Smooth muscle cell (in vitro differentiated cells): Measurements from ENCODE around the gene MSMB. TPM values are rescaled to one million over a fixed set of nuclear protein-coding genes. Genes with fewer than 3 reads are reported as not detected.
"Not testable (repeated sequence)": the region's sequence is repeated elsewhere in the genome, so short reads cannot be mapped to it uniquely, and the experiment has no call there.

Source experiments
- DNase-seq: peaks from one replicate; lab custom pipeline; 2025; ENCODE audit not compliant: unreplicated experiment; lab: John Stamatoyannopoulos, UW
- H2AFZ ChIP-seq: fragments of 200-600 bp; sonication (generic); 2 replicates; pipeline ENCODE4 v1.6.0; 2016; ENCODE audit warnings: antibody characterized with exemption, low read depth, mild to moderate bottlenecking
- H3F3A ChIP-seq: fragments of 200-600 bp; sonication (generic); 2 replicates; pipeline ENCODE4 v1.6.0; 2017; ENCODE audit warnings: antibody characterized with exemption, low read depth
- H3K27ac ChIP-seq: fragments of 200-600 bp; sonication (generic); 2 replicates; pipeline ENCODE4 v1.5.1; 2016; ENCODE audit warnings: low read depth, mild to moderate bottlenecking
- H3K27me3 ChIP-seq: fragments of 200-600 bp; sonication (generic); 2 replicates; pipeline ENCODE4 v1.6.1; 2016; ENCODE audit warnings: low read depth, mild to moderate bottlenecking
- H3K36me3 ChIP-seq: fragments of 200-600 bp; sonication (generic); 2 replicates; pipeline ENCODE4 v1.5.1; 2016; ENCODE audit warnings: low read depth
- H3K4me1 ChIP-seq: fragments of 200-600 bp; sonication (generic); 2 replicates; pipeline ENCODE4 v1.5.1; 2016; ENCODE audit warnings: low read depth
- H3K4me2 ChIP-seq: fragments of 200-600 bp; sonication (generic); 2 replicates; pipeline ENCODE4 v1.6.0; 2016; ENCODE audit warnings: mild to moderate bottlenecking
- H3K4me3 ChIP-seq: fragments of 200-600 bp; sonication (generic); 2 replicates; pipeline ENCODE4 v1.5.1; 2016; ENCODE audit warnings: mild to moderate bottlenecking
- H3K79me2 ChIP-seq: fragments of 200-600 bp; sonication (generic); 2 replicates; pipeline ENCODE4 v1.6.0; 2016; ENCODE audit warnings: low read depth, mild to moderate bottlenecking
- H3K9ac ChIP-seq: fragments of 200-600 bp; sonication (generic); 2 replicates; pipeline ENCODE4 v1.6.0; 2016; ENCODE audit warnings: low read depth
- H3K9me3 ChIP-seq: fragments of 200-600 bp; sonication (generic); replicated peaks from 2 replicates; pipeline ENCODE4 v1.5.1; 2016; ENCODE audit warnings: low read depth
- H4K20me1 ChIP-seq: fragments of 200-600 bp; sonication (generic); 2 replicates; pipeline ENCODE4 v1.6.0; 2016; ENCODE audit warnings: low read depth
- WGBS: methylation state at CpG from one replicate; pipeline ENCODE4 v1.1.7; 2016; ENCODE audit warnings: low lambda C conversion rate; 5-methylcytosine and 5-hydroxymethylcytosine counted together
- polyA plus RNA-seq: library from polyadenylated mRNA; unstranded; fragments of >200 nt; fragmentation: Nextera tagmentation; extraction: Ambion mirVana; gene quantifications from 2 replicates; pipeline ENCODE4 v1.2.1, GENCODE V29; 2016
- total RNA-seq: library from RNA; depleted of rRNA; stranded (reverse); fragments of >200 nt; gene quantifications from 2 replicates; pipeline ENCODE4 v1.2.3, GENCODE V29; 2014
- TF ChIP-seq, protein P1 (sequence below): fragments of 200-600 bp; sonication (generic); IDR thresholded peaks from 2 replicates; pipeline ENCODE4 v1.5.1; 2017; ENCODE audit warnings: borderline replicate concordance, mild to moderate bottlenecking, antibody characterized with exemption; ENCODE audit not compliant: insufficient read depth, poor library complexity, severe bottlenecking

MSMB gene
- total and polyA plus RNA-seq, 2 experiments from 2014 or later: 0.50 TPM; not detected in 1

DNA sequence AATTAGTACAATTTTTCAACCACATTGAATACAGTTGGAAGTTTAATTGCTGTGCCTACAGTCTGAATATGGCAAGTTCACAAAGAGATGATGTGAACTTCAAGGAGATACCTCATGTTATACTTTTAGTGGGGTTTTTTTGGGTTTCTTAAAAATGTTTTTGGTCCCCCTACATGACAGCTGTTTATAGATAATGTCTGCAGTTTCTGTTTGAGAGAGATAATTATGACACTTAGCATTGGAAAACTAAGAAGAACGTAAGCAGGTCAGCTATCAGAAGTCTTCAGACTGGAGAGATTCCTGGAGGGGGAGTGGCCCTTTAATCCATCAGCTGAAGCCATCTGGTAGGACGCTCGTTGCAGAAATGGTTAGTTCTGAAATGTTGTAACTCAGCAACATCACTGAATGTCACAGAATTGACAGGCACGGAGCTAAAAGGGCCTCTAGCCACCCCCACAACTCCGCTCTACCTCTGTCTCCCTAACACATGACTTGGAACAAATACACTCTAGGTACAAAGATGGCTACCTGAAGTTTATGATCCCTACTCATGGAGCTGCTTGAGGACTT, 44.8 kb downstream of the MSMB start:
- Histone ChIP-seq H3K79me2 (no peaks in the 10 kb centered on the region), H3K4me1 (no peaks in the 10 kb centered on the region), H3K27ac (no peak overlapping the region), H3K9me3 (no peaks in the 10 kb centered on the region), H3K27me3 (no peaks in the 10 kb centered on the region), H3F3A (peaks cover 4% of the 10 kb centered on the region), H3K4me3 (no peak overlapping the region), H4K20me1 (peaks cover 24% of the 10 kb centered on the region), H2AFZ (no peak overlapping the region), H3K9ac (no peak overlapping the region), H3K4me2 (no peak overlapping the region), H3K36me3 (peaks cover 5% of the 10 kb centered on the region)
- no peak for DNase-seq
- 75% methylated on average over 5 of the region's 5 CpGs for WGBS
- TF ChIP-seq, protein P1, sequence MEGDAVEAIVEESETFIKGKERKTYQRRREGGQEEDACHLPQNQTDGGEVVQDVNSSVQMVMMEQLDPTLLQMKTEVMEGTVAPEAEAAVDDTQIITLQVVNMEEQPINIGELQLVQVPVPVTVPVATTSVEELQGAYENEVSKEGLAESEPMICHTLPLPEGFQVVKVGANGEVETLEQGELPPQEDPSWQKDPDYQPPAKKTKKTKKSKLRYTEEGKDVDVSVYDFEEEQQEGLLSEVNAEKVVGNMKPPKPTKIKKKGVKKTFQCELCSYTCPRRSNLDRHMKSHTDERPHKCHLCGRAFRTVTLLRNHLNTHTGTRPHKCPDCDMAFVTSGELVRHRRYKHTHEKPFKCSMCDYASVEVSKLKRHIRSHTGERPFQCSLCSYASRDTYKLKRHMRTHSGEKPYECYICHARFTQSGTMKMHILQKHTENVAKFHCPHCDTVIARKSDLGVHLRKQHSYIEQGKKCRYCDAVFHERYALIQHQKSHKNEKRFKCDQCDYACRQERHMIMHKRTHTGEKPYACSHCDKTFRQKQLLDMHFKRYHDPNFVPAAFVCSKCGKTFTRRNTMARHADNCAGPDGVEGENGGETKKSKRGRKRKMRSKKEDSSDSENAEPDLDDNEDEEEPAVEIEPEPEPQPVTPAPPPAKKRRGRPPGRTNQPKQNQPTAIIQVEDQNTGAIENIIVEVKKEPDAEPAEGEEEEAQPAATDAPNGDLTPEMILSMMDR: no peak

DNA sequence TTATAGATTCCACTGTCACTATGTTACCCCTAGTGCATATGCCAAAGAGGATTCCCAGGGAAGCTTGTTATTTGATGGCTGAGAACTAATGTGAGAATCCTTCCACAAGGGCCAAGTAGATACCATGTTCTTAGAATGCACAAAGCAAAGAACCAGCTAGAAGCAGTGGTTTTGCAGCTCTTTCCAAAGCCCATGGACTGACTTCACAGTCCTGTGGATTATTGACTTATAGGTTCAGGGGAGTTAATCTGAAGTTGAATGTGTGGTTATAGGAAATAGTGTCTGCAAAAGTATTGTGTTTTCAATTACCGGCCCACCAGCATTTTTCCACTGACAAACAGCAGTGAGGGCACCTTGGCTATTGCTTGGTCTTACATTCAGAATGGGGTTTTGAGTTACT, 45.5 kb downstream of the MSMB start:
- H3K79me2 ChIP-seq: no peaks in the 10 kb centered on the region
- H3K27ac ChIP-seq: no peak overlapping the region
- H2AFZ ChIP-seq: no peak overlapping the region
- peaks cover 17% of the 10 kb centered on the region for H4K20me1 ChIP-seq
- peaks cover 5% of the 10 kb centered on the region for H3K36me3 ChIP-seq
- TF ChIP-seq, protein P1: no peak
- no peaks in the 10 kb centered on the region for H3K4me1 ChIP-seq
- no peak overlapping the region for H3K9ac ChIP-seq
- DNase-seq: no peak
- H3K27me3 ChIP-seq: no peaks in the 10 kb centered on the region
- H3K9me3 ChIP-seq: no peaks in the 10 kb centered on the region
- 100% methylated on average over 1 of the region's 1 CpG for WGBS
- no peaks in the 10 kb centered on the region for H3F3A ChIP-seq
- no peak overlapping the region for H3K4me3 ChIP-seq
- no peak overlapping the region for H3K4me2 ChIP-seq

DNA sequence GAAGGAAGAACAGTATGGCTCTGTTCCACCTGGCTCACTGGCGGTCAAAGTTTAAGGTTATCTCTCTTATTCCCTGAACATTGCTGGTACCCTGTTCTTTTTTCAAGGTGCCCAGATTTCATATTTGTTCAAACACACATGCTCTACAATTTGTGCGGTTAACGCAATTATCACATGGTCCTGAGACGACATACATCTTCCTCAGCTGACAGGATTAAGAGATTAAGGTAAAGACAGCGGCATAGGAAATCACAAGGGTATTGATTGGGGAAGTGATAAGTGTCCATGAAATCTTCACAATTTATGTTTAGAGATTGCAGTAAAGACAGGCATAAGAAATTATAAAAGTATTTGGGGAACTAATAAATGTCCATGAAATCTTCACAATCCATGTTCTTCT, 46.1 kb downstream of the MSMB start:
- H4K20me1 ChIP-seq: peaks cover 14% of the 10 kb centered on the region
- DNase-seq: not testable (repeated sequence)

DNA sequence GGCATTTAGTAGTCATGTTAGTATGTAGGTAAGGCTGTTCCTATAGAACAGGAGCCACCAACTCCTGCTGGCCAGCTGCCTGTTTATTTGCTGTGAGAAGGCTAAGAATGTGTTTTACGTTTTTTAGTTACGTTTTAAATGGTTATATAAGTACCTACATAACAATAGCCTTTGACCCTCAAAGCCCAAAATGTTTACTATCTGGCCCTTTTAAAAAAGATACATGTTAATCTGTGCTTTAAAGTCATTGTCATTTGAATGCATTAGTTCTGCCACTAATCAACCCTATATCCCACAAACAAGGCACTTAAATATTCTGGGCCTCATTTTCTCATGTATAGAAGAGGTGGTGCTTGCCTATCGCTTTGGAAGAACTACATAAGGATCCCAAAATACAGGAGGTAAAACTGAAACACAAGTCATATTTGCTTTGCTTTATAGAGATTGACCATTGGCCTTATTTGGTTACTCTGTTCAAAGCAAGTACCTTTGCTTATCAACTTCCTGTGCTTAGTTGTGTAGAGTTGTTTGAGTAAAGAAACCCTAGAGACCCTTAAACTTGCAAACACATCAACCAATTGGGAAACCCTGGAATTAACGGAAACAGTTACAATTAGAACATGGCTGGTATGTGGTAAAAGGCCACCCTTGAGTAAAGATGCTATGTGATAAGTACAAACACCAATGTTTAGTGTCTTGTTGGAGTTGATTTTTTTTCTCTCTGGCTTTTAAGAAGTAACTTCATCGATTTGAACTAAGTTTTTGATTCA, 47.9 kb downstream of the MSMB start:
- Histone ChIP-seq H3K27ac (no peak overlapping the region), H3K79me2 (peaks cover 4% of the 10 kb centered on the region), H3K27me3 (no peaks in the 10 kb centered on the region), H4K20me1 (peaks cover 18% of the 10 kb centered on the region), H3K9ac (no peak overlapping the region), H3K9me3 (no peaks in the 10 kb centered on the region), H3F3A (no peaks in the 10 kb centered on the region), H3K36me3 (peaks cover 5% of the 10 kb centered on the region), H3K4me2 (no peak overlapping the region), H3K4me1 (no peaks in the 10 kb centered on the region), H2AFZ (no peak overlapping the region), H3K4me3 (no peak overlapping the region)
- no peak for DNase-seq
- 90% methylated on average over 5 of the region's 5 CpGs for WGBS
- TF ChIP-seq, protein P1: no peak

More for the DNA sequence above, 46.1 kb downstream of the MSMB start:
- H3F3A ChIP-seq, H3K4me3 ChIP-seq, H3K27ac ChIP-seq, H3K4me2 ChIP-seq, H3K9me3 ChIP-seq, H3K79me2 ChIP-seq, H2AFZ ChIP-seq, H3K27me3 ChIP-seq, H3K4me1 ChIP-seq, H3K9ac ChIP-seq, H3K36me3 ChIP-seq: not testable (repeated sequence)
- 95% methylated on average over 5 of the region's 5 CpGs for WGBS
